ENCODE results near the gene TOP2A.

The TOP2A gene

GRCh38 chr17:40453881-40454612 lies 36.4 kb upstream of the TOP2A start:
- DNase-seq, result no peak

- DNase-seq, result no peak
Observed at GRCh38 chr17:40452921-40453378, 35.3 kb upstream of the TOP2A start.

- no peak for DNase-seq
Observed at GRCh38 chr17:40452216-40452787, 34.6 kb upstream of the TOP2A start.

- no peak for DNase-seq
Observed at GRCh38 chr17:40451420-40451819, 33.7 kb upstream of the TOP2A start.

- DNase-seq, result no peak
Observed at GRCh38 chr17:40450175-40450574, 32.5 kb upstream of the TOP2A start.

- no peak for DNase-seq
Observed at GRCh38 chr17:40448639-40449261, 31.1 kb upstream of the TOP2A start.

- DNase-seq, result no peak
Observed at GRCh38 chr17:40448213-40448638, 30.5 kb upstream of the TOP2A start.

GRCh38 chr17:40447806-40448205 lies 30.1 kb upstream of the TOP2A start:
- no peak for DNase-seq

- no peak for DNase-seq
Observed at GRCh38 chr17:40447148-40447644, 29.5 kb upstream of the TOP2A start.

- DNase-seq, result no peak
Observed at GRCh38 chr17:40445751-40446468, 28.2 kb upstream of the TOP2A start.

- DNase-seq, result no peak
Observed at GRCh38 chr17:40443988-40444899, 26.5 kb upstream of the TOP2A start.

- no peak for DNase-seq
Observed at GRCh38 chr17:40443196-40443987, 25.7 kb upstream of the TOP2A start, which contains the start of gene IGFBP4. Gene IGFBP4, plus strand, starts transcription at chr17:40443450. Its CDS starts 286 bp downstream, at chr17:40443736.

- no peak for DNase-seq
Observed at GRCh38 chr17:40442392-40443195, 24.9 kb upstream of the TOP2A start.

- no peak for DNase-seq
Observed at GRCh38 chr17:40440166-40440565, 22.5 kb upstream of the TOP2A start.

GRCh38 chr17:40437095-40437732 lies 19.5 kb upstream of the TOP2A start:
- no peak for DNase-seq

- DNase-seq, result no peak
Observed at GRCh38 chr17:40436636-40437035, 18.9 kb upstream of the TOP2A start.

- no peak for DNase-seq
Observed at GRCh38 chr17:40433551-40434415, 16.1 kb upstream of the TOP2A start.

- no peak for DNase-seq
Observed at GRCh38 chr17:40432864-40433528, 15.3 kb upstream of the TOP2A start.

Data from NCI-H187 (cell line).